RWPE1 (cell line): ENCODE measurements around the gene ANKDD1B.
A peak's percentile ranks its signal among the peaks of the same experiment; 100 is the strongest.
"Not testable (repeated sequence)": the region's sequence is repeated elsewhere in the genome, so short reads cannot be mapped to it uniquely, and the experiment has no call there.

Experiments
- CTCF ChIA-PET: fragments of 350-600 bp; sonication (Branson Sonifier 250); formaldehyde crosslinking; extraction: SDS; loops from one replicate; lab custom pipeline; 2021; lab: Yijun Ruan, JAX
- POLR2A ChIA-PET: fragments of 400-600 bp; formaldehyde crosslinking; extraction: SDS; loops from one replicate; lab custom pipeline; 2020; ENCODE audit warnings: antibody characterized with exemption; ENCODE audit not compliant: low non-redundant PET; lab: Yijun Ruan, JAX
- DNase-seq: peaks from one replicate; pipeline ENCODE4 v3.0.0; 2012; ENCODE audit warnings: low spot score
- H3K27ac ChIP-seq: fragments of 450-650 bp; 2 replicates; pipeline ENCODE4 v1.5.1; 2017
- CTCF ChIP-seq: fragments of 450-650 bp; conservative IDR thresholded peaks from 2 replicates; pipeline ENCODE4 v1.5.1; 2017; ENCODE audit warnings: low read depth, mild to moderate bottlenecking

ANKDD1B gene

GRCh38 chr5:75681125-75681830 lies 70.0 kb downstream of the ANKDD1B start:
- DNase-seq = peak; percentile 34
- ChIA-PET POLR2A (no interaction called here), CTCF (interaction anchor here (0.6 to 0.9 kb wide), 9 partner anchors 13 to 415 kb away, joined by 3 to 5 read pairs (median 4); partner anchors contain the start of gene POC5)
- peak; percentile 77 for TF ChIP-seq CTCF
- no peak overlapping the region for H3K27ac ChIP-seq

DNA sequence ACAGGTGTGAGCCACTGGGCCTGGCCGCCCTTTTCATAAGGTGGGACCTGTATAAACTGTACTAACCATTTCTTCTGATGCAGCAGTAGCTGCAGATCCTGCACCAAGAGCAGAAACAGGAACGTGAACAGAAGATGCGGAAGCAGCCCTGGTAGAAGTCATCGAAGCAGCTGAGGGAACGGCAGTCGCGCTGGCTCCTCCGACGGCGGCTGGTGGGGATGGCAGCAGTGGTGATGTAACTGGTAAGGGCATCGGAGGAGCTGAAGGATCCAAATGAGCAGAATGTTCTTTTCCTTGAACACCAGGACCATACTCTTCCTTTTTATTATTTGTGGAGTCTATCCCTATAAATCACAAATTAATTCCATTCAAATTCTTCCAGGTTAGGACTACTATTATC lies 73.9 kb downstream of the ANKDD1B start:
- no peak for TF ChIP-seq CTCF
- ChIA-PET CTCF (interaction anchor here (0.7 kb wide), 2 partner anchors 23 to 1764 kb away, joined by 3 read pairs; no protein-coding TSS in a partner anchor), POLR2A (no interaction called here)

GRCh38 chr5:75686480-75686879 lies 75.2 kb downstream of the ANKDD1B start:
- ChIA-PET POLR2A (no interaction called here), CTCF (interaction anchor here (0.7 kb wide), 1 partner anchor 22 kb away, joined by 4 read pairs; no protein-coding TSS in a partner anchor)
- H3K27ac ChIP-seq = no peak overlapping the region
- TF ChIP-seq CTCF = no peak
- no peak for DNase-seq

More for the DNA sequence above, 73.9 kb downstream of the ANKDD1B start:
- no peak for DNase-seq
- no peak overlapping the region for H3K27ac ChIP-seq

DNA sequence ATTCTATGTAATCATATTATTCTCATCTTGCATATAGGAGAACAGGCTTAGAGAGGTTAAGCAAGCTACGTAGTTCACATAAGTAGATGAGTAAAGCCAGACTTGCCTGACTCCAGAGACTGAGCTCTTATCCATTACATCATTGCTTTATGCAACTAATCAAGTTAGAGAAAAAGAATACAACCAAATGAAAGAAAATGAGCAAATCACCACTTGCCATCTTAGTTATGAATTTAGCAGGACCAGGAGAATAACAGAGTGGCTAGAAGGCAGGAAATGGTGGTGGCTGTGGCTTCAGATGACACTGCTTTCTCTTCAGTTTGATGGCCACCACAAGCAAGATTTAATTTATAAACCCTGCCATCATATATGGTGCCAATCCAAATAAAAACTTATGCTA lies 79.4 kb downstream of the ANKDD1B start:
- ChIA-PET CTCF (interaction anchor here (0.7 kb wide), 1 partner anchor 845 kb away, joined by 3 read pairs; no protein-coding TSS in a partner anchor), POLR2A (no interaction called here)
- H3K27ac ChIP-seq = no peak overlapping the region
- DNase-seq = no peak
- no peak for TF ChIP-seq CTCF

DNA sequence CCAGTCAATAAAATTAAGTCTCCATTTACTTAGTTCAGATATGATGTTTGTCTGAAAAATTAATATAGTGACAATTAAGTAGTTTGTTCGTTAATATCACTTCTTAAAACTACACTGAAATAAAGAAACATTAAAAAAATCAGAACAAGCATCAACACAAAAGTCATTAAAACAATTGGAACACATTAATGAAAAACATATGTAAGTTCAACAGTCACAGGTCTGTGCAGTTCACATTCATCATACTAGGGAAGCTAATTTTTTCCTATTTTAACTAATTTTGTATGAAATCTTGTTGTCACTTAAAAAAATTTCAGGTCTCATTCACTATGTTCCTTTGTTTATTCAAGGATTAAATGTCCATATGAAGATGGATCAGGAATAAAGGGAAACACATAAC lies 83.5 kb downstream of the ANKDD1B start:
- CTCF ChIA-PET = no interaction called here
- DNase-seq = no peak
- TF ChIP-seq CTCF = no peak
- no peak overlapping the region for H3K27ac ChIP-seq
- POLR2A ChIA-PET = no interaction called here

DNA sequence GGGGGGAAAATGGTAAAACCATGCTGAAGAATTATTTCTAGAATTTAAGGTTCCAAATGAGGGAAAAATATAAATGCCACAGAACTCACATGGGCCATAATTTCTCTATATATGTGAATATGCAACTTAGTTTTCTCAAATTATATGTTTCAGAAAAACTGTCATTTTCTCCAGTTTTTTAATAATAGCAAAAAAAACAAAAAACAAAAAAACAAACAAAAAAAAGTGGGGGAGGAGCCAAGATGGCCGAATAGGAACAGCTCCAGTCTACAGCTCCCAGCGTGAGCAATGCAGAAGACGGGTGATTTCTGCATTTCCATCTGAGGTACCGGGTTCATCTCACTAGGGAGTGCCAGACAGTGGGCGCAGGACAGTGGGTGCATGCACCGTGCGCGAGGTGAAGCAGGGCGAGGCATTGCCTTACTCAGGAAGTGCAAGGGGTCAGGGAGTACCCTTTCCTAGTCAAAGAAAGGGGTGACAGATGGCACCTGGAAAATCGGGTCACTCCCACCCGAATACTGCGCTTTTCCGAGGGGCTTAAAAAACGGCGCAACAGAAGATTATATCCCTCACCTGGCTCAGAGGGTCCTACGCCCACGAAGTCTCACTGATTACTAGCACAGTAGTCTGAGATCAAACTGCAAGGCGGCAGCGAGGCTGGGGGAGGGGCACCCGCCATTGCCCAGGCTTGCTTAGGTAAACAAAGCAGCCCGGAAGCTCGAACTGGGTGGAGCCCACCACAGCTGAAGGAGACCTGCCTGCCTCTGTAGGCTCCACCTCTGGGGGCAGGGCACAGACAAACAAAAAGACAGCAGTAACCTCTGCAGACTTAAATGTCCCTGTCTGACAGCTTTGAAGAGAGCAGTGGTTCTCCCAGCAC lies 84.5 kb downstream of the ANKDD1B start:
- DNase-seq, POLR2A ChIA-PET: not testable (repeated sequence)
- peak overlapping the region; percentile 10 for H3K27ac ChIP-seq
- CTCF ChIA-PET = interaction anchor here (0.7 kb wide), 2 partner anchors 47 to 415 kb away, joined by 3 to 6 read pairs; no protein-coding TSS in a partner anchor
